ENCODE data around the gene ITPR1. TPM values are rescaled to one million over a fixed set of nuclear protein-coding genes. Genes with fewer than 3 reads are reported as not detected.

Gene ITPR1
- total and polyA plus RNA-seq, 10 of the 15 experiments (the other 5 are each of a cell fraction or from before 2014, with no cell fraction given) = 12.2 to 239 (median 28.4) TPM

DNA sequence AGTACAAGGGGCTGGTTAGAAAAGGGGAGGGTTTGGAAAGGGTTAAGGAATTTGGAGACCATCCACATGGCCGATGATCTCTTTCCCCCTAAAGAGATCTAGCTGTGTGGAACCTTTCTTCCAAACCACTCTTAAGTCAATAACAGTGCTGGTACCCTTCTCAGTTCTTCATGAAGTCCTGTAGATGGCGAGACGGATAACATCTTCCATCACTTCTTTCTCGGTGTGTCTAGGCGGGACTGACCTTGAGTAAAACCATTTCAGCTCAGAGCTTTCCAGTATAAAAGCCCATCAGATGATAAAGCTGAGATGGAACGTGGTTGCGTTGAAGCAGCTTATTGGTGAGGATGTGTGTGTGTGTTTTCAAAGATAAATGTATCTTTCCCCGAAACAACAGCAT is 334.6 kb downstream of the ITPR1 start:
- SMC1A ChIA-PET (ENCODE audit: uncharacterized antibody, unreplicated experiment) = interaction anchor here (0.5 to 11.1 kb wide), 22 partner anchors 11 to 166 kb away, joined by 3 to 129 read pairs (median 6); partner anchors contain the start of gene BHLHE40
- no peaks in the 10 kb centered on the region for H3K27me3 ChIP-seq (replicated peaks in 1 of 2; ENCODE audit: control insufficient read depth in 2 of 2, insufficient read depth in 2 of 2, low read length in 1 of 2)
- RAD21 ChIA-PET (ENCODE audit: unreplicated experiment) = interaction anchor here (0.8 to 14.9 kb wide), 9 partner anchors 14 to 200 kb away, joined by 3 to 325 read pairs (median 4); partner anchors contain the start of gene BHLHE40
- no peaks in the 10 kb centered on the region for H3K79me2 ChIP-seq (ENCODE audit: control insufficient read depth, insufficient read depth, low read length)
- 79% methylated on average over 8 of the region's 8 CpGs for WGBS (ENCODE audit: insufficient coverage, insufficient replicate concordance, low lambda C conversion rate, missing lambda C conversion rate)
- H3K4me1 ChIP-seq (ENCODE audit: control insufficient read depth, insufficient read depth, low read length) = peaks cover 26% of the 10 kb centered on the region
- H3K27ac ChIP-seq (ENCODE audit: control insufficient read depth, insufficient read depth) = no peak overlapping the region
- FAIRE-seq (no peak), DNase-seq (ENCODE audit: low read depth, low spot score) (no peak), ATAC-seq (no peak)
- POLR2A ChIA-PET = interaction anchor here (1.7 to 2.4 kb wide), 4 partner anchors 24 to 156 kb away, joined by 4 to 10 read pairs (median 6); no protein-coding TSS in a partner anchor
- peak; percentile 76 for TF ChIP-seq MLLT1 (IDR thresholded peaks at IDR 0.05)
- TF ChIP-seq, protein P1, sequence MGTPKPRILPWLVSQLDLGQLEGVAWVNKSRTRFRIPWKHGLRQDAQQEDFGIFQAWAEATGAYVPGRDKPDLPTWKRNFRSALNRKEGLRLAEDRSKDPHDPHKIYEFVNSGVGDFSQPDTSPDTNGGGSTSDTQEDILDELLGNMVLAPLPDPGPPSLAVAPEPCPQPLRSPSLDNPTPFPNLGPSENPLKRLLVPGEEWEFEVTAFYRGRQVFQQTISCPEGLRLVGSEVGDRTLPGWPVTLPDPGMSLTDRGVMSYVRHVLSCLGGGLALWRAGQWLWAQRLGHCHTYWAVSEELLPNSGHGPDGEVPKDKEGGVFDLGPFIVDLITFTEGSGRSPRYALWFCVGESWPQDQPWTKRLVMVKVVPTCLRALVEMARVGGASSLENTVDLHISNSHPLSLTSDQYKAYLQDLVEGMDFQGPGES (IDR thresholded peaks at IDR 0.05) = no peak
- intact Hi-C loops (cut with micrococcal nuclease; ENCODE audit: unreplicated experiment) (loop anchor here (5.0 kb wide), 1 partner anchor 105 kb away; no protein-coding TSS in a partner anchor), in situ Hi-C loops (cut with MboI) (no loop called here)
- no peak overlapping the region for H2AFZ ChIP-seq (ENCODE audit: control insufficient read depth, low read depth, low read length)
- H3K36me3 ChIP-seq (ENCODE audit: control insufficient read depth in 2 of 2, insufficient read depth in 2 of 2, low read length in 1 of 2) = peaks cover 0 to 14% of the 10 kb centered on the region in 2 experiments; a peak in 2 of 4 replicates
- H3K9ac ChIP-seq (ENCODE audit: control insufficient read depth, insufficient read depth, low read length) = no peak overlapping the region
- no peak overlapping the region for H3K4me2 ChIP-seq (ENCODE audit: control insufficient read depth, insufficient read depth)
- no peaks in the 10 kb centered on the region for H4K20me1 ChIP-seq (ENCODE audit: control insufficient read depth, insufficient read depth)
- BruUV-seq (replicated peaks) = no TSS peak
- H3K4me3 ChIP-seq = no peak overlapping the region
- H3K9me3 ChIP-seq (replicated peaks; ENCODE audit: control insufficient read depth, insufficient read depth, low read length) = no peaks in the 10 kb centered on the region
- CTCF ChIA-PET = interaction anchor here (0.9 to 3.2 kb wide), 10 partner anchors 11 to 232 kb away, joined by 3 to 26 read pairs (median 6); partner anchors contain the start of gene BHLHE40

All from GM12878 (cell line).